SW480 (cell line): ENCODE data around the gene SLC38A11.
"Not testable (repeated sequence)": the region's sequence is repeated elsewhere in the genome, so short reads cannot be mapped to it uniquely, and the experiment has no call there.

Experiments
- DNase-seq: peaks from one replicate; pipeline ENCODE4 v3.0.0-alpha.2; 2016; ENCODE audit warnings: low spot score

Gene SLC38A11

GRCh38 chr2:164877927-164878326 lies 77.4 kb downstream of the SLC38A11 start:
- no peak for DNase-seq

GRCh38 chr2:164877169-164877568 lies 78.2 kb downstream of the SLC38A11 start:
- DNase-seq, result no peak

GRCh38 chr2:164875334-164876205 lies 79.8 kb downstream of the SLC38A11 start:
- DNase-seq, result no peak

GRCh38 chr2:164873210-164873908 lies 82.0 kb downstream of the SLC38A11 start:
- no peak for DNase-seq

GRCh38 chr2:164871404-164871803 lies 83.9 kb downstream of the SLC38A11 start:
- no peak for DNase-seq

GRCh38 chr2:164869420-164869772 lies 85.9 kb downstream of the SLC38A11 start:
- no peak for DNase-seq

- DNase-seq, result no peak
Observed at GRCh38 chr2:164868563-164869419, 86.5 kb downstream of the SLC38A11 start.

GRCh38 chr2:164867779-164868397 lies 87.4 kb downstream of the SLC38A11 start:
- no peak for DNase-seq

GRCh38 chr2:164866381-164866780 lies 88.9 kb downstream of the SLC38A11 start:
- not testable (repeated sequence) for DNase-seq

GRCh38 chr2:164860694-164861042 lies 94.7 kb downstream of the SLC38A11 start:
- DNase-seq, result no peak

GRCh38 chr2:164859906-164860693 lies 95.2 kb downstream of the SLC38A11 start:
- DNase-seq, result not testable (repeated sequence)

GRCh38 chr2:164859251-164859818 lies 96.0 kb downstream of the SLC38A11 start:
- no peak for DNase-seq

- DNase-seq, result no peak
Observed at GRCh38 chr2:164852086-164852485, 103.2 kb downstream of the SLC38A11 start.

- DNase-seq, result no peak
Observed at GRCh38 chr2:164850235-164850634, 105.1 kb downstream of the SLC38A11 start.

GRCh38 chr2:164849506-164849905 lies 105.8 kb downstream of the SLC38A11 start:
- no peak for DNase-seq

GRCh38 chr2:164847981-164848741 lies 107.2 kb downstream of the SLC38A11 start:
- DNase-seq, result no peak

- no peak for DNase-seq
Observed at GRCh38 chr2:164847291-164847690, 108.0 kb downstream of the SLC38A11 start.

GRCh38 chr2:164846276-164846675 lies 109.0 kb downstream of the SLC38A11 start:
- no peak for DNase-seq
